Endothelial cell of umbilical vein (primary cell): ENCODE measurements around the gene ETFB. TPM values are rescaled to one million over a fixed set of nuclear protein-coding genes. Genes with fewer than 3 reads are reported as not detected.

Experiments
- BruUV-seq: library from RNA; stranded (reverse); fragments of 400-500 nt; replicated peaks from 2 replicates; lab custom pipeline; 2021; lab: Mats Ljungman, UMichigan
- CTCF ChIA-PET: fragments of 300-600, 350-600 bp; sonication (Branson Sonifier 250); formaldehyde crosslinking; loops from one replicate; lab custom pipeline; 2021; ENCODE audit warnings: antibody characterized with exemption, inconsistent platforms; lab: Charles Lee
- POLR2A ChIA-PET: fragments of 300-600, 350-600 bp; sonication (Branson Sonifier 250); formaldehyde crosslinking; loops from one replicate; lab custom pipeline; 2021; ENCODE audit warnings: antibody characterized with exemption, inconsistent platforms; lab: Charles Lee
- DNase-seq: peaks from one replicate; pipeline ENCODE4 v3.0.0-alpha.2; 2011; ENCODE audit warnings: low read depth, low spot score
- FAIRE-seq: peaks from 2 replicates; lab custom pipeline; 2011; peaks lifted over from hg19 to GRCh38; lab: Jason Lieb, UNC
- H2AFZ ChIP-seq: 2 replicates; pipeline ENCODE4 v1.6.0; 2012; ENCODE audit warnings: low read depth, low read length, control low read depth, inconsistent platforms
- H3K27ac ChIP-seq: 2 replicates; pipeline ENCODE4 v1.5.1; 2011; ENCODE audit warnings: low read depth, mild to moderate bottlenecking, control low read depth, low read length, moderate library complexity; ENCODE audit not compliant: insufficient read depth
- H3K27me3 ChIP-seq, 2 experiments: 2 replicates each; pipeline versions ENCODE4 v1.6.0 to v1.6.1; 2011; ENCODE audit warnings: low read length in 2 of 2, mixed read lengths in 1 of 2; ENCODE audit not compliant: control insufficient read depth in 2 of 2, insufficient read depth in 2 of 2
- H3K36me3 ChIP-seq, 2 experiments: 2 replicates in 1 of 2; 3 replicates in 1 of 2; pipeline ENCODE4 v1.5.1; 2011; ENCODE audit warnings: low read length in 2 of 2, mild to moderate bottlenecking in 1 of 2, moderate library complexity in 1 of 2; ENCODE audit not compliant: control insufficient read depth in 2 of 2, insufficient read depth in 2 of 2; ENCODE audit errors: extremely low read depth in 1 of 2
- H3K4me1 ChIP-seq: 3 replicates; pipeline ENCODE4 v1.5.1; 2011; ENCODE audit warnings: mild to moderate bottlenecking, low read length; ENCODE audit not compliant: control insufficient read depth, insufficient read depth; ENCODE audit errors: extremely low read depth
- H3K4me2 ChIP-seq: 2 replicates; pipeline ENCODE4 v1.6.1; 2011; ENCODE audit warnings: low read length, control low read depth, mixed read lengths; ENCODE audit not compliant: insufficient read depth
- H3K4me3 ChIP-seq, 3 experiments: fragments of 200-600 bp in 1 of 3; sonication (generic), shearing (Covaris generic) in 1 of 3; replicated peaks in 1 of 3; 2 replicates each; pipeline ENCODE4 v1.5.1; 2011 to 2016; ENCODE audit warnings: control low read depth in 3 of 3, low read length in 3 of 3, mild to moderate bottlenecking in 2 of 3, inconsistent platforms in 1 of 3, low read depth in 1 of 3, moderate library complexity in 1 of 3; ENCODE audit not compliant: insufficient read depth in 1 of 3
- H3K79me2 ChIP-seq: 2 replicates; pipeline ENCODE4 v1.6.0; 2012; ENCODE audit warnings: low read length, inconsistent platforms; ENCODE audit not compliant: control insufficient read depth, insufficient read depth
- H3K9ac ChIP-seq: replicated peaks from 2 replicates; pipeline ENCODE3; 2011; ENCODE audit warnings: low read length, control low read depth; ENCODE audit not compliant: insufficient read depth; ENCODE audit errors: extremely low read depth
- H3K9me1 ChIP-seq: replicated peaks from 3 replicates; pipeline ENCODE4 v1.6.0; 2011; ENCODE audit warnings: mild to moderate bottlenecking, low read length; ENCODE audit not compliant: control insufficient read depth, insufficient read depth; ENCODE audit errors: extremely low read depth
- H3K9me3 ChIP-seq: replicated peaks from 2 replicates; pipeline ENCODE4 v1.5.1; 2012; ENCODE audit warnings: low read length, inconsistent platforms; ENCODE audit not compliant: control insufficient read depth, insufficient read depth
- H4K20me1 ChIP-seq: replicated peaks from 2 replicates; pipeline ENCODE3; 2011; ENCODE audit warnings: mild to moderate bottlenecking, low read length; ENCODE audit not compliant: control insufficient read depth, insufficient read depth; ENCODE audit errors: extremely low read depth
- EZH2 ChIP-seq: IDR thresholded peaks from 2 replicates; pipeline ENCODE4 v1.6.1; 2012; ENCODE audit warnings: borderline replicate concordance, low read depth, mild to moderate bottlenecking, moderate library complexity, low read length, inconsistent platforms; ENCODE audit not compliant: severe bottlenecking
- FOS ChIP-seq: IDR thresholded peaks from 2 replicates; pipeline ENCODE4 v1.6.1; 2011; ENCODE audit warnings: mild to moderate bottlenecking, low read length, moderate library complexity, borderline replicate concordance; ENCODE audit not compliant: insufficient read depth
- GATA2 ChIP-seq: IDR thresholded peaks from 2 replicates; pipeline ENCODE4 v1.7.0; 2011; ENCODE audit warnings: low read depth, mild to moderate bottlenecking, moderate library complexity, mixed read lengths, low read length; ENCODE audit not compliant: insufficient read length, insufficient read depth
- JUN ChIP-seq: IDR thresholded peaks from 2 replicates; pipeline ENCODE4 v1.6.1; 2011; ENCODE audit warnings: borderline replicate concordance, low read depth; ENCODE audit not compliant: insufficient read length, insufficient read depth
- MYC ChIP-seq: IDR thresholded peaks from one replicate; pipeline ENCODE4 v1.6.1; 2011; ENCODE audit warnings: mild to moderate bottlenecking, low read depth, low read length
- POLR2A ChIP-seq: IDR thresholded peaks from 2 replicates; pipeline ENCODE4 v1.6.1; 2012; ENCODE audit warnings: low read depth, mild to moderate bottlenecking, control low read depth, low read length
- POLR2AphosphoS5 ChIP-seq: IDR thresholded peaks from 2 replicates; pipeline ENCODE4 v1.6.1; 2012; ENCODE audit warnings: low read depth, mild to moderate bottlenecking, control low read depth, low read length, moderate library complexity; ENCODE audit not compliant: insufficient read depth
- dilution Hi-C: fragments of 300-500 bp; cut with MboI; formaldehyde crosslinking; loops from one replicate; pipeline ENCODE4 v1.15.0; 2019; ENCODE audit warnings: low sequenced_read_pairs; ENCODE audit not compliant: extremely low pct_ligation_motif_present
- intact Hi-C: fragments of 100-400 bp; cut with micrococcal nuclease; formaldehyde crosslinking; loops from one replicate; pipeline ENCODE4 v1.10.0; 2022
- polyA plus RNA-seq, 4 experiments: library from polyadenylated mRNA; depleted of rRNA in 3 of 4; stranded (reverse) in 3 of 4; unstranded in 1 of 4; fragments of >200 nt; gene quantifications; 2 replicates each; pipeline versions ENCODE4 v1.2.1 to v1.2.3, GENCODE V29; 2011 to 2012; ENCODE audit warnings: missing spikeins in 1 of 4
- total RNA-seq: library from RNA; stranded (reverse); gene quantifications from 2 replicates; pipeline ENCODE4 v1.2.3, GENCODE V29; 2021
- TF ChIP-seq, protein P1 (sequence below), 2 donors: IDR thresholded peaks; 1 replicate in 1 of 2; 2 replicates in 1 of 2; pipeline ENCODE4 v1.5.1; 2011; ENCODE audit warnings: low read length in 2 of 2, mild to moderate bottlenecking in 2 of 2, moderate library complexity in 2 of 2, control low read depth in 1 of 2, inconsistent platforms in 1 of 2, low read depth in 1 of 2; ENCODE audit not compliant: insufficient read depth in 1 of 2; ENCODE audit errors: extremely low read depth in 1 of 2
- TF ChIP-seq, protein P2 (sequence below): IDR thresholded peaks from 2 replicates; pipeline ENCODE4 v1.6.1; 2011; ENCODE audit not compliant: insufficient read depth, insufficient read length

The ETFB gene
- total and polyA plus RNA-seq, 2 donors (not counting 3 experiments of a cell fraction or from before 2014, with no cell fraction given): 54.1 to 99.2 TPM

DNA sequence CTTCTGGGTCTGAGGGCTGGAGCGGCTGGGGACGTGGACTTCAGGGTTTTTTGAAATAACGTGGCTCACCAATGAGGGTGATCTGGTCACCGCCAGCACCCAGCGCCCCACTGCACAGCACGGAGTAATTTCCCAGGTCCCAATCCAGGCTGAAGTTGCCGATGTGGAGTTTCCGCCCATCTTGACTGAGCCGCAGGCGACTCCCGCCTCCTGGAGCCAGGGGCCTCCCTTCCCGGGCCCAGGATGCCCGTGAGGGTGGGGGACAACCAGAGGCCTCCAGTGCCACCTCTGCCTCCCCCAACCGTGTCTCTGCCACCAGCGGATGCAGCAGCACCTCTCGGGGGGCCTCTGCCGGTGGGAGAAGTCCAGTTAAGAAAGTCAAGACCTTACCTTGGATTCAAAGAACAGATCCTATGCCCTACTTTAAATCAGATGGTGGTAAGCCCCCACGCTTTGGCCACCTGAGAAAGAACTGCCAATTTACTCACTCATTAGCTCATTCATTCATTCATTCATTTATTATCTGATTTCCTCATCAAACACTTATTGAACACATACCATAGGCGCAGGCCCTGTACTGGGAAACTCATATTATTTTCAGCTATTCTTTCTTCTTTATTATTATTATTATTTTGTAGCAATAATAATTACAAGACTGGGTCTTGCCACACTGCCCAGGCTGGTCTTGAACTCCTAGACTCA, 28.2 kb downstream of the ETFB start:
- H3K4me3 ChIP-seq: no peak overlapping the region
- BruUV-seq: no TSS peak
- FAIRE-seq: no peak
- no peak overlapping the region for H3K9ac ChIP-seq
- no peak overlapping the region for H3K27ac ChIP-seq
- H2AFZ ChIP-seq: no peak overlapping the region
- no peaks in the 10 kb centered on the region for H3K9me1 ChIP-seq
- no peaks in the 10 kb centered on the region for H3K27me3 ChIP-seq
- H3K79me2 ChIP-seq: no peaks in the 10 kb centered on the region
- intact Hi-C loops: loop anchor here (2.0 to 5.0 kb wide), 3 partner anchors 231 to 351 kb away; partner anchors contain the start of gene CTU1
- no peaks in the 10 kb centered on the region for H3K36me3 ChIP-seq
- H3K9me3 ChIP-seq: no peaks in the 10 kb centered on the region
- peaks cover 8% of the 10 kb centered on the region for H3K4me1 ChIP-seq
- no peak for DNase-seq
- H4K20me1 ChIP-seq: no peaks in the 10 kb centered on the region
- dilution Hi-C loops: no loop called here
- TF ChIP-seq MYC (no peak), GATA2 (no peak), FOS (no peak), JUN (no peak), EZH2 (no peak), POLR2A (no peak), POLR2AphosphoS5 (no peak)
- TF ChIP-seq, protein P1, sequence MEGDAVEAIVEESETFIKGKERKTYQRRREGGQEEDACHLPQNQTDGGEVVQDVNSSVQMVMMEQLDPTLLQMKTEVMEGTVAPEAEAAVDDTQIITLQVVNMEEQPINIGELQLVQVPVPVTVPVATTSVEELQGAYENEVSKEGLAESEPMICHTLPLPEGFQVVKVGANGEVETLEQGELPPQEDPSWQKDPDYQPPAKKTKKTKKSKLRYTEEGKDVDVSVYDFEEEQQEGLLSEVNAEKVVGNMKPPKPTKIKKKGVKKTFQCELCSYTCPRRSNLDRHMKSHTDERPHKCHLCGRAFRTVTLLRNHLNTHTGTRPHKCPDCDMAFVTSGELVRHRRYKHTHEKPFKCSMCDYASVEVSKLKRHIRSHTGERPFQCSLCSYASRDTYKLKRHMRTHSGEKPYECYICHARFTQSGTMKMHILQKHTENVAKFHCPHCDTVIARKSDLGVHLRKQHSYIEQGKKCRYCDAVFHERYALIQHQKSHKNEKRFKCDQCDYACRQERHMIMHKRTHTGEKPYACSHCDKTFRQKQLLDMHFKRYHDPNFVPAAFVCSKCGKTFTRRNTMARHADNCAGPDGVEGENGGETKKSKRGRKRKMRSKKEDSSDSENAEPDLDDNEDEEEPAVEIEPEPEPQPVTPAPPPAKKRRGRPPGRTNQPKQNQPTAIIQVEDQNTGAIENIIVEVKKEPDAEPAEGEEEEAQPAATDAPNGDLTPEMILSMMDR (IDR thresholded peaks at IDR 0.05; ENCODE audit: extremely low read depth in 1 of 2, insufficient read depth in 1 of 2, low read depth in 1 of 2, low read length in 2 of 2): no peak
- TF ChIP-seq, protein P2, sequence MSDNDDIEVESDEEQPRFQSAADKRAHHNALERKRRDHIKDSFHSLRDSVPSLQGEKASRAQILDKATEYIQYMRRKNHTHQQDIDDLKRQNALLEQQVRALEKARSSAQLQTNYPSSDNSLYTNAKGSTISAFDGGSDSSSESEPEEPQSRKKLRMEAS: no peak
- ChIA-PET CTCF (interaction anchor here (0.7 to 1.1 kb wide), 2 partner anchors 70 to 319 kb away, joined by 3 read pairs; no protein-coding TSS in a partner anchor), POLR2A (no interaction called here)
- H3K4me2 ChIP-seq: no peak overlapping the region
